OCI-LY1 (cell line): ENCODE data around the gene GALNT16.

ENCODE experiments used
- CTCF ChIP-seq: fragments of 200-600 bp; sonication (generic), shearing (Covaris generic); IDR thresholded peaks from 2 replicates; pipeline ENCODE4 v1.5.1; 2017; ENCODE audit warnings: mild to moderate bottlenecking, antibody characterized with exemption, low read length, moderate library complexity, mixed read lengths
- EZH2 ChIP-seq: fragments of 200-600 bp; sonication (generic), shearing (Covaris generic); IDR thresholded peaks from 2 replicates; pipeline ENCODE4 v1.8.0; 2017; ENCODE audit warnings: borderline replicate concordance, mixed run types, mild to moderate bottlenecking, antibody characterized with exemption, low read length, moderate library complexity, mixed read lengths

- TF ChIP-seq CTCF (no peak), EZH2 (no peak)
Measured at GRCh38 chr14:69321601-69322330, 61.8 kb downstream of the GALNT16 start.
